NCI-H1694 (cell line): ENCODE results near the gene MAD1L1.

Experiments
- DNase-seq: peaks from one replicate; lab custom pipeline; 2025; lab: John Stamatoyannopoulos, UW

Gene MAD1L1

DNA sequence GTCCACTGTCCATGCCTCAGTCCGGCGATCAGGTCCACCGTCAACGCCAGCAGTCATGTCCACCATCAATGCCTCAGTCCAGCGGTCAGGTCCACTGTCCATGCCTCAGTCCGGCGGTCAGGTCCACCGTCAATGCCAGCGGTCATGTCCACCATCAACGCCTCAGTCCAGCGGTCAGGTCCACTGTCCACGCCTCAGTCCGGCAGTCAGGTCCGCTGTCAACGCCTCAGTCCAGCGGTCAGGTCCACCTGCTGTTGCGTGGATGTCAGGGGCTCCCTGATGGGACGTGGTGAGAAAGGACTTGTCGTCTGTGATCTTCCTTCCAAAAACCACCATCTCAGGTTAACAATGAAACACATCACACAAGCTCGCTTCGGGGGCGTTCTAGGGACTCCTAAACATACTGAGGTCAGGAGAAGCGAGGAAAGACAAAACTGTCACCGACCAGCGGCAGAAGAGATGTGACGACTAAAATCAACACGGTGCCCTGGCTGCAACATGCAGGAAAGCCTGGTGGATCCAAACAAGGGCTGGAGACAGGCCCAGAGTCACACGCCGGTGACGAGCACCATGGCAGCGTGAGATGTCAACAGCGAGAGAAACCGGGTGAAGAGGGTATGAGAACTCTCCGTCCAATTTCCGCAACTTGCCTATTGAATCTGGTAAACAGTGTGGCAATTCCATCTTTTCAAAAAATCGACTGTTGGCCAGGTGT, 264.2 kb downstream of the MAD1L1 start:
- no peak for DNase-seq

DNA sequence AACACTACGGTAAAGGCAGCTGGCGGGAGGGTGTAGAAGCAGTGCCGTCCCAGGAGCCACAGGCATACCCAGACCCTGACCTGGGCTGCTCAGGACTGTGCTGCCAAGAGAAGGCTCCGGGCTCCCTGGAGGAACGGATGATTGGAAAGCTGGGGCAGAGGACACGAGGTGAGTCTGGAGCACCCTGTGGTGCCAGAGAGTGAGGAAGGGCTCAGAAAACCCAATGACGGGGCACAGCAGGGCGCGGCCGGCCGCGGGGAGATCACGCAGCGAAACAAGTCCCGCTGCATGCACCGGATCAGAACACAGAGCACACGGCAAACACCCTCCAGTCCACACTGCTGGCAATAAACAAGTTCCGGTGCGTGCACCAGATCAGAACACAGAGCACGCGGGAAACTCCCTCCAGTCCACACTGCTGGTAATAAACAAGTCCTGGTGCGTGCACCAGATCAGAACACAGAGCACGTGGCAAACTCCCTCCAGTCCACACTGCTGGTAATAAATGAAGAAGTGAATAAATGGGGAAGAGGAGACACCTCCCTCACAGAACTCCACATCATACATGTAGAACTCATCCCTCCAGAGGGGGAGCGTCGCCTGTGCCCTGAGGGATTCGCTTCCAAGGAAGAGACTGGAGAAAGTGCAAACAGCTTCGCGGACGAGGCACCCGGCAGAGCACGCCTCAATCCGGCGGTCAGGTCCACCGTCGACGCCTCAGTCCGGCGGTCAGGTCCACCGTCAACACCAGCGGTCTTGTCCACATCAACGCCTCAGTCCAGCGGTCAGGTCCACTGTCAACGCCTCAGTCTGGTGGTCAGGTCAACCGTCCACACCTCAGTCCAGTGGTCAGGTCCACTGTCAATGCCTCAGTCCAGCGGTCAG, 265.0 kb downstream of the MAD1L1 start:
- no peak for DNase-seq

DNA sequence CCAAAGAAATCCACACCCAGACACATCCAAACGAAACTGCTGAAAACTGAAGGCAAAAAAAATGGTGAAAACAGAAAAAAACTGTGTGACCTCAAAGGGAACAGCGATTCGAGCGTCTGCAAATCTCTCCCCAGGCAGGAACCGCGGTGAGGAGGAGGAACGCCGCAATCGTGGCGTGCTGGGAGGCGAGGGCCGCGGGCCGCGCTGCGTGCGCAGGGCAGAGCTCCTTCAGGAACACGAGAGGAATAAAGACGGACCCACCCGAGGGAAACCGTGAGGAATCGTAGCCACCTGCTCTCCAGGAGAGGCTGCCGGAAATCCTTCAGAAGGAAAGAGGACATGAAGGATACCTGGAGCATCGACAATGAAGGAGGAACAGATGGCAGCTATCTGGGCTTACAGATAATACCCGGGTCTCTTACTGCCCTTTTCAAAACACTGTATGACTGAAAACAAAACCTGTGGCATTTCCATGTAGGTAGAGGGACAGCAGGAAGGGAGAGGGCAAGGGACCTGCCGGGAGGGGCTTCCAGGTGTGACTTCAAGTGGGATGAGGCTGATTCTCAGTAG, 266.0 kb downstream of the MAD1L1 start:
- no peak for DNase-seq

DNA sequence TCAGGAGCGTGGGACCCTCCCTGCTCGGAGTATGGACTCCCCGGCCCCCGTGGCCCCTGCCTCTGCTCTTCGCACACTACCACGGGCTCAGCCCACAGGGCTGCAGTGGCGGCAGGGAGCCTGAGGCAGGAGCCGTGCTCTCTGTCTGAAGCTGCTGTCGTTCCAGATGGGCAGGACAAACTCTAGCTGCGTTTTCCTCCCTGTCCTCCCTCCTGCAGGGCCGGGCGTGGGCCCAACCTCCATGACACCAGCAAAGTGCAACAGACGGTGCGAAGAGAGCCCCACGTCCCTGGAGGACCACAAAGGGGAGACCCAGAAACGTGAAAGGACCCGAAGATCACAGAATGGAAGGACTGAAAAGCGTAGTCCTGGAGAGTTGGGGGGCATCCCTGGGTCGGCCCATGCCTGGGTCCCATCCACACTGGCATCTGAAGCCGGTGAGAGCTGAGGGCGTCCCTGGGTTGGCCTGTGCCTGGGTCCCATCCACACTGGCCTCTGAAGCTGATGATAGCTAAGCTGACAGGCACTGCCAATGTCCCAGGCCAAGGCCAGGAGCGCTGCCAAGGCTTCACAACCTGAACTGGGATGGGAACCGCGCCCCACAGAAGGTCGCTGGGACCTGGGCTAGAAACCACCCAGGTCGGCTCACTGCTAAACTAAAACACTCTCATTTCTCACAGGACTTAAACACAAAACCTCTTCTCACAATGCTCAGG, 267.0 kb downstream of the MAD1L1 start:
- no peak for DNase-seq

DNA sequence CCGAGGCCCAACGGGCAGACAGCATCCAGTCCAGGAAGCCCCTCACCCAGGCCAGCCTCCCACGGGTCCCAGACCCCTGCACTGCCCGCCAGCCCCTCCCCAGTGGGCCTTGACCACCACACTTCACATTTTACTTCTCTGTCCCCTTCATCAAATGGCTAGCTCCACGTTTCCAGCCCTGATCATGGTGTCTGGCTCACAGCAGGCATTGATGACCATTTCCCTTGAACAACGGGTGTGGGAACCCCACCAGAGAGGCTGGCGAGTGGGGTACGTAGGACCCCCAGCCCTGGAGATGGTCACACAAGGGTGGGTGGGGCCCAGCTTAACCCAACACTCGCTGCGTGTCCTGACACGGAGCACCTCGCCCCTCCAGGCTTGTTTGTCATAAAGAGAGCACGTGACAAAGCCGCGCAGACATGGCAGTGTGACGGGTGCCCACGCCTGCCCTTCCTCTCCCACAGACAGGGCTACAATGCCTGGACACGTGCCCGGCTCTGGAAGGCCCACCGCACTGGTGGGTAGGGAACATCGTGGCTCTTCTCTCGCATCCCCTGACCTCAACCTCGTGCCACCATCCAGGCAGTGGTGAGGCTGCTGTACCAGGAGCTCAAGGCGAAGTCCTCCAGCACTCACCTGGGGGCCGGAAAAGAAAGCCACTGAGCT, 267.7 kb downstream of the MAD1L1 start:
- DNase-seq = no peak

DNA sequence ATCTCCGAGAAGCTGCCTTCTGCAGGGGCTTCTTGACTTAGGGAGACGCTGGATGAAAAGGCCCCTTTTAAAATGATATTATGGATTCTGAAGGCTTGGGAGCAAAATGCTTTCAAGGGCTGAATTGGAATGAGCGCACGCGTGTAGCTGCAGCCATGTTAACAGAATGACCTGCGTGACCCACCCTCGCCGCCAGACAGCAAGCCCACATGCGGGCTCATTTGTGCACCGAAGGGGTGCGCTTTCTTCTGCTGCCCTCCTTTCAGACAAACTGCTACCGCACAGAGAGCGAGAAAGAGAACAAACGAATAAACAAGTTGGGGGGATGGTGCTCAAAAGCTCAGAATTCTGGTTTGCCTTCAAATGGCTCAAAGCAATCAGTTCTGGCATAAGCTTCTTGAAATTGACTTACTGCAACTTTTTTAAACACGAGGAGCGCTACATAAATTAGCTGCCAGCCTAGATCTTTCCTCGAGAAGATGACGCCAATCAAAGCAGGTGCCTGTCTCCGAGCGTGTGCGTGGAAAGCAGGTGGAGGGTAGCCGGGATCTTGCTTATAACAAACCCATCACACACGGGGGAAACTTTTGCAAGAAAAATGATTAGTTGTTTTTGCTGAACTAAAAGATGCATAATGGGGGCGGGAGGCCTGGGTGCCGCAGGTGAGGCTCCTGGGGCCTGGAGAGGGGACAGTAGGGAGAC, 268.4 kb downstream of the MAD1L1 start:
- DNase-seq = no peak

DNA sequence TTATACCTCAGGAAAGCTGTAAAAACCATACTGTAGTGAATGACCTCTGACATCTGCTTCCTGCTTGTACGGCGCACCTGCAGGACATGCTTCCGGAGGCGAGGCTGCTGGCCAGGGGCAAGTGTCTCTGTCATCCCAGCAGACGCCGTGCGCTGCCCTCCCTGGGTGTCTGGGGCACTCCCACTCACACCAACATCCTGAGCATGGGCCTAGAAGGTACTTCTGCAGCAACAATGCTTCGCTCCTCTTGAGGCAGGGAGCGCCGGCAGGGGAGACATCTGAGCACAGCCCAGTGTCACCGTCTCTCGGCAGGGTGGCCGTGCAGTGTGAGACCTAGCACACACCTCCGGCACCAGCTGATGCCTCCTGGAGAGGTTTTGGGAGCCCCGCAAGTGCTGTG, 269.2 kb downstream of the MAD1L1 start:
- no peak for DNase-seq

DNA sequence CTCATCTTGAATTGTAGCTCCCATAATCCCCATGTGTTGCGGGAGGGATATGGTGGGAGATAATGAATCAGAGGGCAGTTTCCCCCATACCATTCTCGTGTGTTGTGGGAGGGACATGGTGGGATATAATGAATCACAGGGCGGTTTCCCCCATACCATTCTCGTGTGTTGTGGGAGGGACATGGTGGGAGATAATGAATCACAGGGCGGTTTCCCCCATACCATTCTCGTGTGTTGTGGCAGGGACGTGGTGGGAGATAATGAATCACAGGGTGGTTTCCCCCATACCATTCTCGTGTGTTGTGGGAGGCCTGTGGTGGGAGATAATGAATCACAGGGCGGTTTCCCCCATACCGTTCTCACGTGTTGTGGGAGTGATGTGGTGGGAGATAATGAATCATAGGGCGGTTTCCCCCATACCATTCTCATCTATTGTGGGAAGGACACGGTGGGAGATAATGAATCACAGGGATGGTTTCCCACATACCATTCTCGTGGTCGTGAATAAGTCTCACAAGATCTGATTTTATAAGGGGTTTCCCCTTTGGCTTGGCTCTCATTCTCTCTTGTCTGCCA, 271.0 kb downstream of the MAD1L1 start:
- DNase-seq = no peak

DNA sequence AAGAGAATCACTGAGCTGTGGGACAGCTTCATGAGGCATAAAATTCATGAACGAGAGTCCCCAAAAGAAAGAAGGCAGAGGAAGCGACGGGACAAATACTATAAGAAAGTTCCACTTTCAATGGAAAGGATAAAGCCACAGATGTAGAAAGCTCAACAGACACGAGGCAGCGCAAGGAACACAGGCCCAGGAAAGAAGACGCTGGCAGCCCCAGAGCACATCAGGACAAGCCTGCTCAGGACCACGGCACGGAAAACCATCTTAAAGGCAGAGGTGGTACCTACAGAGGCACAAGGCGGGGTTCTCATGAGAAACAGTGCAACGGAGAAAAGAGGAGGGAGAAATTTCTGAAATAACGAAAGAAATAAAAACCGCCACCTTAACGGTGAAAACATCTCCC, 273.4 kb downstream of the MAD1L1 start:
- DNase-seq = no peak

DNA sequence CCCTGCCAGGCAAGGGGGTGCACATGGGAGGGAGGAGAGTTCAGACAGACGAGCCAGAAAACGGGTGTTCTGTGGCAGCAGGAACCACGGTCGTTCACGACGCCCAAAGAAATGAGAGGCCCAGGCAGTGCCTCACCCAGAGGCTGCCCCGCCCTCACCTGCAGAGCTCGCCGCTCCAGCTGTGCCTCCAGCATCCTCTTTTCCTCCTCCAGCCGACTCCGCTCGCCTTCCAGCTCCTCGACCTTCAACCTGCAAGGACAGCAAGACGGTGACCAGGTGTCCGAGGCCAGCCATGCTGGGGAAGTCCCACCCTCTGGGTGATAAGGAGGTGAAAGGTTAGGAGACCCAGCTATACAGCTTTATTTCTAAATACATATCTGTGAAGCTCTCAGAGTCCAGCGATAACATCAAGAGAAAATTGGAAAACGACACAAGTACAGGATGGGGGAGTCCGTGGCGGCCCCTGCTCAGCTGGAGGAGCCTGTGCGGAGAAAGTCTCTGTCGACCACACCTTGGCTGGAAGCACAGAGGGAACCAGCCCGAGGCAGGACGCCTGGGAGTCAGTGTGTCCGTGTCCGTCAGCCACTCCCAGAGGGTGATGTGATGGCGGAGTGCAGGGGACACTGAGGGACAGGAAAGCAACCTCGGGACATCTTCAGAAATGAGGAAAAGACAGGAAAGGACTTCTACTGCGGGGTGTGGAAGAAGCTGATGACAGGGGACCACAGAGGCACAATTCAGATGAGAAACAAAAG, 275.1 kb downstream of the MAD1L1 start:
- DNase-seq = no peak

DNA sequence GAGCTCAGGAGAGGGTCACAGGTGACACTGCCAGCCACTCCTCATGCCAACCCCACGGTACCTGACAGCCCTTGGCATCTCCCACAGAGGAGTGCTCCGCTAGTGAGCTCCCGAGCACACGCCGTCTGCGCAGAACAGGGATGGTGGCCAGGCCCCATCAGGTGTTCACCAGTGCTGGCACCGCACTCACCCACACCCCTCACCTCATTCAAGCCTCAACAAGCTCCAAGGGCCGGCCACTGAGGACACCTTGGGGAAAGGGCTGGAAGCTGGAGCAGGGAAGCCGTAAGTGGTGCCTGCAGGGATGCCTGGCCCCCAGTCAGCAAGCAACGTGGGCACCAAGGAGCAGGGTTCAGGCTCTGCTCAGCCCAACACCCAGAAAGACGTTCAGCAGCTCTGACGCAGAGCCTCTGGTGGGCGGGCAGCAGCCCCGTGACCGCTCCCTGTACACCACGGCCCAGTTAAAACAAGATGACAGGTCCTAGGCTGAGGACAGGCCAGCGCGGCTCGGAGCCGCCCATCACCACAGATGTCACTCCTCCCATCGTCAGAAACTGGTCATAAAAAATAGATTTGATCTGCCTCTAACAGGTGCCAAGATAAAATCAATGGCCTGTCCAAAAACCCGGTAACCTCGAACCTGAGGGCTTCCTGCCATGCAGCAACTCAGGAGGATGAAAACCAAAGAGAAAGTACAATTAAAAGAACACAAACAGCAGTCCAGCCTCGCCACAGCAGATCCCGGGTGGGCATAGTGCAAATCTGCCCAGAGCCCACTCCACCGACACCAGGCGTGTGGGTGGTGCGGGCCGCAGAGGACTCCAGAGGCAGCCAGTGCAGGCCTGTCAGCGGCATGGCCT, 275.9 kb downstream of the MAD1L1 start:
- no peak for DNase-seq

DNA sequence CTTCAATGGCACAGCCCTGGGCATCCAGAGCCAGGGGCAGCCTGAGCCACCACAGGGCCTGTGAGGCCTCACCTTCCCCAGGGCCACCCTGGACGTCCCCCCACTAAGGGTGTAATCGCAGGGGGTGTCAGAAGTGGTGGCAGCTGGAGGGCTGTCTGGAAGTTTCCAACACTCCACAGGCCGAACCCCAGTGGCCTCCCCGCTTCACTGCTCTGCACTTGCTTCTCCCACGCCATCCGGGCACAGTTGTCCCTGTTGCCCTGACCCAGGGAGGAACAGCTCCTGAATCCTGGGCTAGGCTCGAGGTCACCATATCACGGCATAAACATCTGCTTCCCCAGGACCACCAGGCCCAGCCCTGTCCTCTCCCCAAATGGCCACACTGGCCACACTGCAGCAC, 276.6 kb downstream of the MAD1L1 start:
- DNase-seq = no peak

DNA sequence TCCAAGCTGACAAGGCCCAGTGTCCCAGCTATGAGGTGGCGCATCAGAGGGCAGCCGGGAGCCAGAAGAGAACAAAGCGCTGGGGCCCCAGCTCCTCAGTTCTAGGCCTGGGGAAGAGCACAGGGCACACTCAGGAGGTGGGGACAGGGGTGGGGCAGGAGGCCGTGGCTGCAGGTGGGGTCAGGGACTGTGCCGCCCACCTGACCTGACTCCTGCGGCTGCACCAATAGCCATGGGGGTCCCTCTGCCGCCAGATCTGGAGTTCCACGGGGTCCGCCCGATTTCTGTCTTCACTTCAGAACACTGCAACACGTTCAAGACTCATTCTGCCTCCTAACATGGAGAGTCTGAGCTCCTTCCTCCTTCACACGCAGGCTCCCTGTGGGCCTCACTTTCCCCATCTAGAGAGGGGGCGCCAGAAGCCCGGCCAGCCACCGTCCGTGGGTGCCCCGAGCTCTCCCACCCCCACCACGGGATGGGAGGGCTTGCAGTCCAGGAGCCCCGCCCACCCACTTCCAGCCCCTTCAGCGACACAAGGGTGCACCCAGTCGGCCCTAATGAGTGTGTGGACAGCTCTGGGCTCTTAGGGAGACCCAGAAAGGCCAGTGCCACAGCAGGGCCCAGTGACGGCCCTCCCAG, 278.3 kb downstream of the MAD1L1 start:
- no peak for DNase-seq

DNA sequence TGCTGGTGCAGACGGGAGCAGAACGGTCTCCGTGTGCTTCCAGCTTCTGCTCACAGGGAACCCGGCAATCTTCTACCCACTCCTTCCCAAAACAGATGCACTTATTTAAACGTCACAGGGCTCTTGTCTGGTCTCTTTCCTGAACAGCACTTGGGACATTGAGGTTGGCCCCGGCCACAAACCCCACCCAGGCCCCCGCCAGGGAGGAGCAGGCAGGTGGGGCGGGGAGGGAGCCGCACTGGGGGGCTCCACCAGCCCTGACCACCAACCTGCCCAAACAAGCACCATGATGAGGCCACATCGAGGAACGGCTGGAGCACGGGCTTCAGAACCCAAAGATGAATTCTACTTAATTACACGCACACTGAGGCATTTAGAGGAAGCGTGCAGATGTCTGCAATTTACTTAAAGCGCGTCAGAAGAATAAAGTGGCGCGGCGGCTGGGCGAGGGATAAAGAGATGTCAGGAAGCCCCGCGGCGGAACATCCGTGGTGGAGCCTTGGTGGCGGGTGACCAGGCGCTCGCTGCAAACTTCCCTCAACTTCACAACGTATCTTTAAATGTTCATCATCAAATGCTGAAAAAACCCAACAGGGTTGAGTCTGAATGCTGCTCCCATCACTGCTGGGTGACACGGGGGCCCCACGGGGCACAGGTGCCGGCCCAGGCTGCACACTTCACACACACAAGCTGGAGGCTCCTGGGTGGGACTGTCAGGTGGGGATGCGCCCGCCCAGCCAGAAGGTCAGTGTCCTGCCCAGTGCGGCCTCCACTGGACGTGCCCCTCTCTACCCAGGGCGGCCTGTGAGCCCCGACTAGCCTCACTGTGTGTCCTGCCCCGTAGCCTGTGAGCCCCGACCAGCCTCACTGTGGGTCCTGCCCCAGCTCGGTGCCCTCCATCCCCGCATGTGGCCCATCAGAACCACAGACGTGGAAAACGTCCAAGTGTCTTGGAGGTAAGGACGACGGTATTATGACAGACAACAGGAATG, 279.2 kb downstream of the MAD1L1 start:
- no peak for DNase-seq

DNA sequence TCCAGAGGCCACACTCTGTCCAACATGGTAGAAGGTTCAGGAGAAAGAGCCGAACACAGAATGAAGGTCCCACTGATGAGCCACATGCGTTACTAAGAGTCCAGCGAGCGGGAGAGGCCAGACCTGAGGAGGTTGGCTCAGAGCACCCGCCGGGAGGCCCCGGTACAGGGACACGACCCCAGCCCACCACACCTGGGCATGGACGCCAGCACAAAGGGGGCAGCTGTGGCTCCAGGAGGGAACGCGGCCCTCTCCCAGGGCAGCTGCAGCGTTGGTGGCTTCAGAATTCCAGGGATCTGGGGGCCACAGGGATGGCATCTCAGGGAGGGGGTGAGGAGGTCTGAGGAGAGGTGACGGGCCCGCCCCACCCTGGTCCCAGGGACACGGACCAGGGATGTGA, 280.0 kb downstream of the MAD1L1 start:
- no peak for DNase-seq

DNA sequence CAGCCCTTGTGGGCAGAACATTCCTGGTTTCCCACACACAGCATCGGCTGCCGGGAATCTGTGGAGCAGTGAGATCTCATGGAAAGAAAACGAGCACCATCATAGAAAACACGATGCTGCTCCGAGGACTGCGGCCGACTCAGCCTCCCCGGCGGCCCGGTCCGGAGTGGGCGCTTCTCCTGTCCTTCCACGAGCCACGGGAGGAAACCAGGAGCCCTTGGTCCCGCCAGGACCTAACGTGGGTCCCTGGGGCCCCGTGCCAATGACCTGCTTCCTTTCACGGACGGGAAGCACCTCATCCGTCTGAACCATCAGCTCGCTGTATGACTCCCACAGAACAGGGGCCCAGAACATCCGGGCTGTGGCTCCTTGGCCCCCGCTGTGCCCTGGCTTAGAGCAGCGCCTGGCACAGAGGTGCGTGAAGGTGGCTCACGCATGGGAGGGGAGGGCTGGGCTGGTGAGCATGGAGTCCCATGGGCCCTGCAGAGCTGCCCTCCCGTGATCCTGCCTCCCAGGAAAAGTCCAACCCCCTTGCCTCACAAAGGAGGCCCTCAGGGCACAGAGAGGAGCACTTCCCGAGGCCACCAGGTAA, 280.5 kb downstream of the MAD1L1 start:
- no peak for DNase-seq

DNA sequence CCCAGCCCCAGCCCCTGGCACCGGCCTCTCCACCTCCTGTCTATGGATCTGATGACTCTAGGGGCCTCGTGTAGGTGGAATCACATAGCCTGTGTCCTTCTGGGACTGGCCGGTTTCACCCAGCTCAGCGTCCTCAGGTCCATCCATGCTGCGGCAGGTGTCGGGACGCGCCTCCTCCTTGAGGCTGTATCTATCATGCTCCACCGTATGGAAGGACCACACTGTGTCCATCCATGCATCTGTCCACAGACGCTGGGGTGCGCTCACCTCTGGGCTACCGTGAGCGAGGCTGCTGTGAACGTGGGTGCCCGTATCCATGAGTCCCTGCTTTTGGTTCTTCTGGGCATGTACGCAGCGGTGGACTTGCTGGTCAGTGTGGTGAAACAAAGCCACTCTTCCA, 281.1 kb downstream of the MAD1L1 start:
- DNase-seq = no peak
